GM12865 (cell line): Measurements from ENCODE around the gene ANKRD7.

Experiments
- DNase-seq: peaks from one replicate; pipeline ENCODE4 v3.0.0; 2010; ENCODE audit warnings: low read depth
- H3K4me3 ChIP-seq: 2 replicates; pipeline ENCODE4 v1.5.1; 2011; ENCODE audit warnings: mild to moderate bottlenecking, low read depth, low read length, control low read depth
- TF ChIP-seq, protein P1 (sequence below): IDR thresholded peaks from 2 replicates; pipeline ENCODE4 v1.5.1; 2011; ENCODE audit warnings: low read length, control low read depth, low read depth, inconsistent platforms; ENCODE audit not compliant: insufficient read depth; ENCODE audit errors: missing control alignments

The ANKRD7 gene

DNA sequence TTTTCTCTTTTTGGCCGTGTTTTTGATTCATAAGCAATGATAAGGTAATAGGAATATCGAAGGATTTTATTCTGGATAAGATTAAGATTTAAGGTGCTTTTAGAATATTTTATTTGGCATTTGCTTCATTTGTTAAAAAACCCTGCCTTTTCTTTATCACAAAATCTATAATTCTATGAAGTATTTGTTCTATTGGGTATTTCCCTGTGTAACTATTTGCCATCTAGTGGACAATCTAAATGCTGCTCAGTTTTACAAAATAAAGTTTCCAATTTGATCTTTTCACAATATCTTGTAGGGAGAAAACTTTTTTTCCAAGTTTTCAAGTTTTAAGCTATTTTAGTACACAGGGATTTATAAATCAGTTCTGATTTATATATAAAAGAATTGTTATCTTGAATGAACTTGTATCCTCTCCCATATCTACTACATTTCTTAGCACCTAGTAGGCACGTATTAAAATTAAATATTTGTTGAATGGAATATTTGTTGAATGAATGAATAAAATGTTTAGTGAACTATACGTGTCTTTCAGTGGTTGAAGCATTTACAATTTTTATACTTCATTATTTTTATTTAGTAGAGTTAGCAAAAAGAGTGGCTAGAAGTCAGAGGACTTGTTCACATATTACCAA lies 26.5 kb downstream of the ANKRD7 start:
- DNase-seq, result no peak
- TF ChIP-seq, protein P1, sequence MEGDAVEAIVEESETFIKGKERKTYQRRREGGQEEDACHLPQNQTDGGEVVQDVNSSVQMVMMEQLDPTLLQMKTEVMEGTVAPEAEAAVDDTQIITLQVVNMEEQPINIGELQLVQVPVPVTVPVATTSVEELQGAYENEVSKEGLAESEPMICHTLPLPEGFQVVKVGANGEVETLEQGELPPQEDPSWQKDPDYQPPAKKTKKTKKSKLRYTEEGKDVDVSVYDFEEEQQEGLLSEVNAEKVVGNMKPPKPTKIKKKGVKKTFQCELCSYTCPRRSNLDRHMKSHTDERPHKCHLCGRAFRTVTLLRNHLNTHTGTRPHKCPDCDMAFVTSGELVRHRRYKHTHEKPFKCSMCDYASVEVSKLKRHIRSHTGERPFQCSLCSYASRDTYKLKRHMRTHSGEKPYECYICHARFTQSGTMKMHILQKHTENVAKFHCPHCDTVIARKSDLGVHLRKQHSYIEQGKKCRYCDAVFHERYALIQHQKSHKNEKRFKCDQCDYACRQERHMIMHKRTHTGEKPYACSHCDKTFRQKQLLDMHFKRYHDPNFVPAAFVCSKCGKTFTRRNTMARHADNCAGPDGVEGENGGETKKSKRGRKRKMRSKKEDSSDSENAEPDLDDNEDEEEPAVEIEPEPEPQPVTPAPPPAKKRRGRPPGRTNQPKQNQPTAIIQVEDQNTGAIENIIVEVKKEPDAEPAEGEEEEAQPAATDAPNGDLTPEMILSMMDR, result no peak
- H3K4me3 ChIP-seq, result no peak overlapping the region

DNA sequence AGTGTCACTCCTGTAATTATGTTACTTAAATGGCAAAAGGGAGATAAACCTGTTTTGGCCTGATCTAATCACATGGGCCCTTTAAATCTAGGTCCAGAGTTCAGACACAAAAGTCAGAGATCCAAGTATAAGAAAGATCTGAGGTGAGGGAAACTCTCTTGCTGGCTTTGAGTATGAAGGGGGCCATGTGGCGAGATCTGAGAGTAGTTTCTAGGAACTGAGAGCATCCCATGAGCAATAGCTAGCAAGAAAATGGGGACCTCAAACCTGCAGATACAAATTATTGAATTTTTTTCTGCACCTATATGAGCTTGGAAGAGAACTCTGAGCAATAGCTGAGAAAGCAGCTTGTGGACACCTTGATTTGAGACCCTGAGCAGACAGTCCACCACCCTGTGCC lies 27.6 kb downstream of the ANKRD7 start:
- no peak for DNase-seq
- TF ChIP-seq, protein P1, result no peak
- no peak overlapping the region for H3K4me3 ChIP-seq

DNA sequence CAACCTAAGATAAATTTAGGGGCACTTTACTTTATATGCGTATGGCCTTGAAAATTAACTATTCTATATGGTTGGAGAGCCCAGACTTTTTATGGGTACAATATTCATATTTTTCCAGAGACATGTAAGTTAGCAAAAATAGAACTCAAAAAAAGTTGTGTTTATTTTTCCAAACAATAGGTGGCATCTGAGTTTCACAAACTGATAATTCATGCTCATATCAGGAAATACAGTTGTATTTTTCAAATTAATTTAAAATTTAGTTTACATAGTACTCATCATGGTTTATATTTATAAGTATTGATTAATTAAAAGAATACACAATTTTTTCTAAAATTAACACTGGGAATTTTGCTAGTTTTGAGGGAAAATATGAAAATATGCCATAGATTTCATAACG lies 34.6 kb downstream of the ANKRD7 start:
- TF ChIP-seq, protein P1, result no peak
- DNase-seq, result no peak
- no peak overlapping the region for H3K4me3 ChIP-seq

DNA sequence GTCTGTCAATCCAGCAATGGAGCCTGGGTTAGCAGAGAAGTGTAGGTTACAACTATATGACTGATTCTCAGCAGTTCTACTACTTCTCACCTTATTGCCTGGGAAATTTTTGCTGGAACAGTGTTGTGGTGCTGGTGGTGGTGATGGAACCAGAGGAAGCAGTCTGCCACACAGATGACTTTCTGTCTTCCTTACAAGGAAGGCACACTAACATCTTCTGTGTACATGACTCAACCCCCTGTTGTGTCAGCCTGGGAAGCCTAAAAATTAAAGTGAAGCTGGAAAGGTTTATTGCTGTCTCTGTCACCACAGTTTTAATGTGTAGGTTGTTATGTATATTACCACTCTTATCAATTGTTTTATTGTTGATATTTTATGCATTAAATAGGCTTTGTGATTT lies 40.3 kb downstream of the ANKRD7 start:
- DNase-seq, result no peak
- TF ChIP-seq, protein P1, result no peak
- H3K4me3 ChIP-seq, result no peak overlapping the region

DNA sequence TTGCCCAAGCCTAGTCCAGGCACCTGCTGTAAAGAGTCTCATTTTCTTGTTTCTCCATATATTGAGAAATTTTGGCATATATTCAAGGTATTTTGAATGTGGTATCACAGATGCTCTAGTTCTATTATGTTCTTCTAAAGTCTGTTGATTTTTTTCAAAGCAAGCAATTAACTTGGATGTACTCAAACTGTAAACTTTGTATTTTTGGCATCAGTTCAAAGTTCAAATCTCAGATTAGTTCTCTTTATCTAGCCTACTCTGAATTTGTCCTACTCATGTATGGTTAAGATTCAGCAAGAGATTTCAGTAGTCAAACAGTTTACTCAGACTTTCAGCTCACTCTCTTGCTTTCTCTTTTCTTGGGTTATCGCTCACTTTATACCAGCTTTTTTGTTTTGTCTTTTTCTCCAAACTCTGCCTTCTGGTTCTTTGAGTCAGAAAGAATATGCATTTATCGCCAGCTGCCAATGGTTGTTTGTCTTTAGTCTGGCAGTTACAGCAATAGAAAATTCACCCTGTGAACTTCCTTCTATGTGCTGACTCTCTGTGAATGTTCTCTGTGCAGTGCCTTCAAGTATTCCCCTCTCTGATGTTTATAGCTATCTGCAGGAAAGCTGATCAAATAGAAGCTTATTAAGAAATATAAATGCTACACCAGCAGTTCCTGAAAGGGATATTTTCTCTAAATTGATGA lies 56.0 kb downstream of the ANKRD7 start:
- H3K4me3 ChIP-seq, result no peak overlapping the region
- no peak for DNase-seq
- TF ChIP-seq, protein P1, result no peak

DNA sequence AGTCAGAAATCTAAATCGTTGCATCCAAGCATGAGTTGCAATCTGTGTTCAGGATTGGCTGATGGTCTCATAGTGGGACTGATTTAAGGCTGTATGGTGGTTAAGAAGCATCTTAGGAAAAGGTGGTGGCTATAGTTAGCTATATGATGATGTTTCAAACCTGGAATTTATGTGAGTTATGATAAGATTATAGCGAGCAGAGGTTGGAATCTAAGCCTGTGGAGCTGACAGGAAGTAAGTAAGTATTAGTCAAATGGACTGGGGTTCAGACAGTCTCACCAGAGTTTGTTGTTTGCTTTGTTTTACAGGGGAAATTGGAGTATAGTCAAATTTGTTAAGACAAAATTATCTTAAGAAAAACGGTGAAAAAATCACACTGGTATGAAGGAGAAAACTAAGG lies 56.7 kb downstream of the ANKRD7 start:
- TF ChIP-seq, protein P1, result no peak
- no peak for DNase-seq
- H3K4me3 ChIP-seq, result no peak overlapping the region
